ENCODE measurements around the gene RFPL2.

DNA sequence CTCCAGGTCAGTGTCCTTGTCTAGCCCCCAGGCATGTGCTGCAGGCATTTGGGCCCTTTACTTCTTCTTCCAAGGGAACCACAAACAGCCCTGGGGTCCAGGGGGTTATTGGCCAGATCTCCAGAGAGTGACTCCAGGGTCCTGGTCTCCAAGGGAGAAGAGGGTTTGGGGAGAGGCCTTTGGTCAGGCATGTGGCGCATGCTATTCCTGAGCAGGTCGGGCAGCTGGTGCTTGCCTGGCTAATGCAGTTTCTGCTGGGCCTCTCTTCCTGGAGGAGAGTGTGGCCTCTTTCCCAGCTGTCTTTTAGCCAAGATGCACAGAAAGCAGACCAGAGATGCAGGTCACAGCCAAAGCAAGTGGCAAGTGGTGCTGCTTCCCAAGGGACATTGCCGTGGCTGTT lies 3.8 kb upstream of the RFPL2 start:
- TF ChIP-seq CTCF (IDR thresholded peaks at IDR 0.05) (no peak), POLR2A (IDR thresholded peaks at IDR 0.05) (no peak), POLR2AphosphoS5 (IDR thresholded peaks at IDR 0.05) (no peak)

All from prostate gland (tissue), 2 donors.